GM23338 (cell line): ENCODE data around the gene C5orf58.

ENCODE experiments used
- CTCF ChIP-seq, 2 experiments: fragments of 200-600 bp in 1 of 2; sonication (generic) in 1 of 2; conservative IDR thresholded peaks; 2 replicates each; pipeline versions ENCODE4 v1.5.1 to v1.6.1; 2016 to 2017; ENCODE audit warnings: antibody characterized with exemption in 2 of 2, low read depth in 2 of 2, mild to moderate bottlenecking in 2 of 2, moderate library complexity in 1 of 2
- ETS1 ChIP-seq: IDR thresholded peaks from 2 replicates; pipeline ENCODE4 v1.6.1; 2016; ENCODE audit warnings: antibody characterized with exemption
- EZH2 ChIP-seq: fragments of 200-600 bp; sonication (generic); IDR thresholded peaks from one replicate; pipeline ENCODE4 v1.8.0; 2017; ENCODE audit warnings: antibody characterized with exemption, mild to moderate bottlenecking, low read depth; ENCODE audit not compliant: unreplicated experiment
- EZH2phosphoT487 ChIP-seq: fragments of 200-600 bp; sonication (generic); IDR thresholded peaks from one replicate; pipeline ENCODE4 v1.8.1; 2018; ENCODE audit warnings: antibody characterized with exemption; ENCODE audit not compliant: unreplicated experiment
- POLR2AphosphoS5 ChIP-seq: IDR thresholded peaks from 2 replicates; pipeline ENCODE4 v1.6.1; 2016; ENCODE audit warnings: antibody characterized with exemption, low read depth
- REST ChIP-seq: IDR thresholded peaks from one replicate; pipeline ENCODE4 v1.6.1; 2018; ENCODE audit warnings: antibody characterized with exemption; ENCODE audit not compliant: unreplicated experiment
- ZNF331 ChIP-seq: fragments of 250-450 bp; sonication (Bioruptor Pico); IDR thresholded peaks from 2 replicates; pipeline ENCODE4 v1.5.0; 2020; ENCODE audit warnings: low read depth, mild to moderate bottlenecking, moderate library complexity

GRCh38 chr5:170216257-170216864 lies 16.4 kb upstream of the C5orf58 start:
- TF ChIP-seq CTCF (conservative IDR thresholded peaks at IDR 0.05; ENCODE audit: low read depth in 2 of 2) (peak; percentile 72 to 90), POLR2AphosphoS5 (no peak), EZH2 (no peak), REST (no peak), EZH2phosphoT487 (no peak), ZNF331 (CRISPR knock-in tag) (no peak), ETS1 (no peak)
